H1 (cell line): ENCODE measurements around the gene NDUFA13. TPM values are rescaled to one million over a fixed set of nuclear protein-coding genes. Genes with fewer than 3 reads are reported as not detected.

Source experiments
- CTCF ChIA-PET: fragments of 300-600 bp; sonication (Branson Sonifier 250); formaldehyde crosslinking; loops from one replicate; lab custom pipeline; 2021; ENCODE audit not compliant: partially characterized antibody; lab: Charles Lee
- POLR2A ChIA-PET: fragments of 300-600 bp; sonication (Branson Sonifier 250); formaldehyde crosslinking; loops from one replicate; lab custom pipeline; 2021; ENCODE audit warnings: inconsistent platforms; ENCODE audit not compliant: partially characterized antibody; lab: Charles Lee
- DNase-seq, 2 experiments: peaks; one replicate each; pipeline versions ENCODE4 v3.0.0 to v3.0.0-alpha.2; 2010 to 2022; ENCODE audit warnings: low spot score in 2 of 2, low read depth in 1 of 2, mixed read lengths in 1 of 2
- FAIRE-seq: peaks from 2 replicates; lab custom pipeline; 2011; peaks lifted over from hg19 to GRCh38; lab: Jason Lieb, UNC
- H2AFZ ChIP-seq: 2 replicates; pipeline ENCODE4 v1.8.1; 2012; ENCODE audit warnings: low read length, inconsistent platforms
- H2AK5ac ChIP-seq: 2 replicates; pipeline ENCODE4 v1.6.1; 2013; ENCODE audit warnings: low read depth, low read length
- H2BK120ac ChIP-seq: replicated peaks from 2 replicates; pipeline ENCODE3; 2013; ENCODE audit warnings: low read depth, low read length, inconsistent platforms
- H2BK12ac ChIP-seq: 2 replicates; pipeline ENCODE4 v1.6.1; 2013; ENCODE audit warnings: low read depth, low read length
- H2BK15ac ChIP-seq: 2 replicates; pipeline ENCODE4 v1.6.1; 2013; ENCODE audit warnings: low read length
- H2BK20ac ChIP-seq: 2 replicates; pipeline ENCODE4 v1.6.1; 2013; ENCODE audit warnings: low read length
- H2BK5ac ChIP-seq: 2 replicates; pipeline ENCODE4 v1.6.1; 2013; ENCODE audit warnings: low read depth, low read length
- H3K14ac ChIP-seq: 2 replicates; pipeline ENCODE4 v1.6.1; 2013; ENCODE audit warnings: inconsistent platforms; ENCODE audit not compliant: insufficient read length
- H3K18ac ChIP-seq: 2 replicates; pipeline ENCODE4 v1.6.1; 2013; ENCODE audit warnings: low read length; ENCODE audit errors: extremely low read depth
- H3K23ac ChIP-seq: 2 replicates; pipeline ENCODE4 v1.6.1; 2013; ENCODE audit warnings: inconsistent platforms; ENCODE audit not compliant: insufficient read length
- H3K23me2 ChIP-seq: 2 replicates; pipeline ENCODE4 v1.6.1; 2013; ENCODE audit warnings: low read depth, low read length
- H3K27ac ChIP-seq: 2 replicates; pipeline ENCODE4 v1.6.1; 2011; ENCODE audit warnings: low read depth, low read length, inconsistent platforms
- H3K27me3 ChIP-seq, 4 experiments: replicated peaks in 1 of 4; 1 replicate in 1 of 4; 2 replicates in 3 of 4; pipeline versions ENCODE4 v1.6.1 to v1.8.1; 2011 to 2013; ENCODE audit warnings: low read length in 3 of 4, mild to moderate bottlenecking in 3 of 4, inconsistent platforms in 2 of 4, mixed read lengths in 2 of 4, moderate library complexity in 1 of 4; ENCODE audit not compliant: control insufficient read depth in 3 of 4, insufficient read depth in 3 of 4; ENCODE audit errors: extremely low read depth in 1 of 4
- H3K36me3 ChIP-seq, 4 experiments: 2 replicates each; pipeline versions ENCODE4 v1.6.1 to v1.8.1; 2011 to 2013; ENCODE audit warnings: mild to moderate bottlenecking in 4 of 4, low read length in 3 of 4, moderate library complexity in 2 of 4, control low read depth in 1 of 4, inconsistent platforms in 1 of 4; ENCODE audit not compliant: insufficient read depth in 4 of 4, control insufficient read depth in 2 of 4
- H3K4ac ChIP-seq: replicated peaks from 2 replicates; pipeline ENCODE3; 2013; ENCODE audit warnings: low read length, low read depth, mixed read lengths, inconsistent platforms; ENCODE audit not compliant: insufficient read length
- H3K4me1 ChIP-seq, 4 experiments: replicated peaks in 1 of 4; 1 replicate in 1 of 4; 2 replicates in 3 of 4; pipeline versions ENCODE4 v1.6.1 to v1.8.1; 2011 to 2013; ENCODE audit warnings: low read length in 3 of 4, inconsistent platforms in 2 of 4, mixed read lengths in 1 of 4; ENCODE audit not compliant: insufficient read depth in 4 of 4, control insufficient read depth in 3 of 4
- H3K4me2 ChIP-seq, 2 experiments: 2 replicates each; pipeline versions ENCODE4 v1.6.1 to v1.8.1; 2011 to 2013; ENCODE audit warnings: low read depth in 2 of 2, low read length in 2 of 2, control low read depth in 1 of 2, inconsistent platforms in 1 of 2, mild to moderate bottlenecking in 1 of 2; ENCODE audit not compliant: insufficient read depth in 1 of 2
- H3K4me3 ChIP-seq, 4 experiments: fragments of 200-600, 300-600 bp in 1 of 4; sonication (generic), shearing (Covaris generic), sonication (Bioruptor Twin) in 1 of 4; 2 replicates each; pipeline versions ENCODE4 v1.5.1 to v1.8.1; 2011 to 2016; ENCODE audit warnings: low read length in 4 of 4, low read depth in 3 of 4, control low read depth in 2 of 4, inconsistent platforms in 2 of 4, mild to moderate bottlenecking in 2 of 4, mixed read lengths in 1 of 4, moderate library complexity in 1 of 4; ENCODE audit not compliant: insufficient read depth in 2 of 4; ENCODE audit errors: extremely low read depth in 1 of 4
- H3K56ac ChIP-seq: replicated peaks from 2 replicates; pipeline ENCODE3; 2013; ENCODE audit warnings: low read depth, mild to moderate bottlenecking, mixed read lengths, low read length, inconsistent platforms; ENCODE audit not compliant: insufficient read length
- H3K79me1 ChIP-seq: 2 replicates; pipeline ENCODE4 v1.6.1; 2013; ENCODE audit warnings: low read depth, low read length, control low read depth
- H3K79me2 ChIP-seq, 2 experiments: 2 replicates each; pipeline versions ENCODE4 v1.6.1 to v1.8.1; 2012 to 2013; ENCODE audit warnings: low read length in 2 of 2, mild to moderate bottlenecking in 2 of 2, inconsistent platforms in 1 of 2; ENCODE audit not compliant: insufficient read depth in 2 of 2, control insufficient read depth in 1 of 2
- H3K9ac ChIP-seq, 4 experiments: replicated peaks in 1 of 4; 1 replicate in 1 of 4; 2 replicates in 3 of 4; pipeline versions ENCODE4 v1.6.1 to v1.8.1; 2011 to 2013; ENCODE audit warnings: low read depth in 3 of 4, low read length in 3 of 4, control low read depth in 2 of 4, mild to moderate bottlenecking in 2 of 4, moderate library complexity in 2 of 4, inconsistent platforms in 1 of 4; ENCODE audit errors: extremely low read depth in 1 of 4
- H3K9me3 ChIP-seq, 2 experiments: 2 replicates each; pipeline versions ENCODE4 v1.6.1 to v1.8.1; 2012 to 2013; ENCODE audit warnings: mild to moderate bottlenecking in 2 of 2, moderate library complexity in 2 of 2, control low read depth in 1 of 2, inconsistent platforms in 1 of 2, low read depth in 1 of 2, low read length in 1 of 2, mixed read lengths in 1 of 2; ENCODE audit not compliant: insufficient read depth in 2 of 2
- H4K20me1 ChIP-seq, 2 experiments: replicated peaks in 1 of 2; 2 replicates each; pipeline versions ENCODE3 to v1.8.1; 2011 to 2013; ENCODE audit warnings: inconsistent platforms in 2 of 2, low read length in 2 of 2, mild to moderate bottlenecking in 1 of 2; ENCODE audit not compliant: insufficient read depth in 2 of 2, control insufficient read depth in 1 of 2
- H4K5ac ChIP-seq: 2 replicates; pipeline ENCODE4 v1.6.1; 2013; ENCODE audit warnings: low read length, low read depth, mixed read lengths, inconsistent platforms; ENCODE audit not compliant: insufficient read length
- H4K8ac ChIP-seq: 2 replicates; pipeline ENCODE4 v1.8.0; 2013; ENCODE audit warnings: mild to moderate bottlenecking, moderate library complexity, low read length, inconsistent platforms; ENCODE audit not compliant: insufficient read depth; ENCODE audit errors: extremely low read depth
- H4K91ac ChIP-seq: replicated peaks from 2 replicates; pipeline ENCODE3; 2013; ENCODE audit warnings: low read length, mixed read lengths, inconsistent platforms; ENCODE audit not compliant: insufficient read length
- CBX5 ChIP-seq: fragments of 300-800, 300-1000 bp; sonication (generic); IDR thresholded peaks from 2 replicates; pipeline ENCODE4 v1.7.1; 2016; ENCODE audit warnings: antibody characterized with exemption, low read length, low read depth
- WGBS, 2 experiments: shearing (Covaris generic) in 1 of 2; methylation state at CpG; one replicate each; pipeline versions ENCODE4 v1.1.6 to v1.1.7; 2013 to 2015; ENCODE audit warnings: low lambda C conversion rate in 2 of 2, mixed read lengths in 2 of 2, inconsistent platforms in 1 of 2, low coverage in 1 of 2, missing lambda C conversion rate in 1 of 2; ENCODE audit not compliant: insufficient replicate concordance in 2 of 2, insufficient coverage in 1 of 2, insufficient read length in 1 of 2; ENCODE audit errors: extremely low coverage in 1 of 2, missing lambda C conversion rate in 1 of 2; 5-methylcytosine and 5-hydroxymethylcytosine counted together
- polyA plus RNA-seq, 7 experiments: library from polyadenylated mRNA; depleted of rRNA in 3 of 7; stranded (reverse) in 5 of 7; unstranded in 2 of 7; fragments of >200 nt in 5 of 7; fragments of 200-250 nt in 2 of 7; gene quantifications; 1 replicate in 5 of 7; 2 replicates in 1 of 7; 4 replicates in 1 of 7; pipeline versions ENCODE4 v1.2.1 to v1.2.3, GENCODE V29; 2011 to 2013; ENCODE audit warnings: missing spikeins in 2 of 7, mixed read lengths in 2 of 7
- total RNA-seq: library from RNA; stranded (reverse); fragmentation: NEBNext Ultra II Directional; extraction: Animal tissue kit (Norgen Biotek cat#: 25700); gene quantifications from 2 replicates; pipeline ENCODE4 v1.2.1, GENCODE V29; 2021

Gene NDUFA13
- total and polyA plus RNA-seq, 2 of the 8 experiments (the other 6 are each of a cell fraction or from before 2014, with no cell fraction given): 413 to 1,105 TPM

DNA sequence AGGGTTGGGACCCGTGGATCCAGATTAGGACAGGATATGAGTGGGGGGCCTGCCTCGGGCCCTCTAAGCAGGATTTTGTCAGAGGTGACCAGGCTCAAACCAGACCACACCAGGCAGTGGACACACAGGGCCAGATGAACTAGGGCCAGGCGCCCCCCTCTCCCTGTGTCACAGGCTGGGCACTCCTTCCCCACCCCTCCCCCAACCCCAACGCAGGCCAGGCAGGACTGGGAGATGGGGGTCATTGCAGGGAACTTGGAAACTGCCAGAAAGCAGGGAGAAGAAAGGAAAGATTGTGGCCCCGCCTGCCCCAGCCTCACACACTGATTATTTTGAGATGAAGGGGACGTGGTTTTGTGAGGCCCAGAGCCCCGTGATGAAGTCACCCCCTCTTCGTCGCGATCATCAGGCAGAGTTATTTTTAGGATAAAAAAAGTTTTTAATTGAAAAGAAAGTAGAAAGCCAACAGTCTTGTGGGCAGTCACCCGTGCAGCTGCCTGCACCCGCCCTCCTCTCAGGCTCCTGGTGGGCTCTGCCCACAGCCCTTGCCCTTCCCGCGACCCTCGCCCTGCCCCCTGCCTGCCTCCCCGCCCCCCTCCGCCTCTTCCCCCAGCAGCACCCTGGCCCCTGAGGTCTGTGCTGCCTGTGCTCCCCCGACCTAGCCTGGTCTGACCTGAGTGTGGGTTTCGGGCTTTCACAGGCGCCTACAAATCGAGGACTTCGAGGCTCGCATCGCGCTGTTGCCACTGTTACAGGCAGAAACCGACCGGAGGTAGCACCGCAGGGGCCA lies 10.8 kb downstream of the NDUFA13 start:
- no peak overlapping the region for H3K4me3 ChIP-seq
- ChIA-PET POLR2A (interaction anchor here (1.6 to 1.8 kb wide), 2 partner anchors 11 to 27 kb away, joined by 6 to 9 read pairs; partner anchors contain the start of genes NDUFA13 and TSSK6), CTCF (interaction anchor here (1.0 to 6.7 kb wide), 2 partner anchors 25 to 69 kb away, joined by 3 to 181 read pairs; no protein-coding TSS in a partner anchor)
- H3K56ac ChIP-seq: no peak overlapping the region
- no peaks in the 10 kb centered on the region for H3K23me2 ChIP-seq
- no peak overlapping the region for H3K4ac ChIP-seq
- no peaks in the 10 kb centered on the region for H3K9me3 ChIP-seq
- H3K18ac ChIP-seq: no peak overlapping the region
- H4K20me1 ChIP-seq: peaks cover 9 to 26% of the 10 kb centered on the region in 2 experiments
- DNase-seq (no peak), FAIRE-seq (no peak)
- no peak overlapping the region for H3K23ac ChIP-seq
- H2BK120ac ChIP-seq: no peak overlapping the region
- H2BK15ac ChIP-seq: no peak overlapping the region
- peaks cover 0 to 3% (median 3%) of the 10 kb centered on the region in 4 experiments; a peak in 3 of 7 replicates for H3K4me1 ChIP-seq
- H3K79me2 ChIP-seq: peaks cover 0 to 20% of the 10 kb centered on the region in 2 experiments; a peak in 2 of 4 replicates
- no peak overlapping the region for H2BK5ac ChIP-seq
- no peak overlapping the region for H4K8ac ChIP-seq
- no peak overlapping the region for H3K9ac ChIP-seq
- H3K4me2 ChIP-seq: no peak overlapping the region
- peaks cover 12% of the 10 kb centered on the region for H3K79me1 ChIP-seq
- H2AFZ ChIP-seq: no peak overlapping the region
- H3K36me3 ChIP-seq: peaks cover 0 to 29% (median 10%) of the 10 kb centered on the region in 4 experiments; a peak in 6 of 8 replicates
- 93% methylated on average over 20 of the region's 28 CpGs; no CpG with 5 or more reads in 1 of the 2 experiments for WGBS, 2 experiments
- no peak overlapping the region for H3K27ac ChIP-seq
- H2BK20ac ChIP-seq: no peak overlapping the region
- no peak overlapping the region for H3K14ac ChIP-seq
- H4K5ac ChIP-seq: no peak overlapping the region
- H2BK12ac ChIP-seq: no peak overlapping the region
- no peaks in the 10 kb centered on the region for H3K27me3 ChIP-seq
- H4K91ac ChIP-seq: no peak overlapping the region
- H2AK5ac ChIP-seq: no peak overlapping the region
- no peak for TF ChIP-seq CBX5
